Stimulated activated CD4-positive, alpha-beta T cell treated with anti-CD3 and anti-CD28 coated beads, Interleukin-15, amount 100 ng/mL, for 1 hour (primary cell): ENCODE measurements around the gene ATP1B4.

Source experiments
- DNase-seq, 2 donors: peaks; one replicate each; pipeline ENCODE4 v3.0.0-alpha.2; 2020; ENCODE audit warnings: low read depth in 1 of 2, low spot score in 1 of 2

ATP1B4 gene

DNA sequence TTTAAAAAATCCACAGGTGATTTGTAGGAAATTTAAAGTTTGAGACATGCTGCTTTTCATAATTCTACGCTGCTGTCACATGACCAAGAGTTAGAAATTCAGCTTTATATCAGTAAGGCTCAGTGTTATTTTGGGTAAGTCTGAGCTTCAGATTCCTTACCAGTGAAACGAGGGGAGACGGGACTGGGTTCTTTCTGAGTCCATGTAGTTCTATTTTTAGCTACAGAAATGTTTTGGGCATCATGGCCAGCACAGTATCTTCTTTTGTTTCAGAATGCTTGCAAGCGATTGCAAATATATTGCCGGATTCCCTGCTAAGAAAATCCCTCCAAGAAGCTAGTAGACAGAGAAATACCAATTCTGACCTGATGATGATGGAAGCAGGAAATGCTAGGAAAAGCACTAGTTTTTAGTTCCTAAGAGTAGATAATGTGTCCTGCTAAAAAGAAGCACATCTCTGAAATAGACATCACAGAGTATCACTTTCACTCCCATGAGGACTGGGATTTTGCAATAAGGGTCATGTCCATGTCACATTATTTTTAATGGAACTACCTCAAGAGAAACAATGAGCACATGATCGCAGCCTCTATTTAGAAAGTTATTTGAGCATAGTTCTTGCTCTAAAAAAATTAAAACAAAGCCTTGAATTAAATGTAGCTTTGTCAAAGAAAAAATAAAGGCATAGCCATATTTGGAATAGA lies 10.9 kb downstream of the ATP1B4 start:
- no peak for DNase-seq

DNA sequence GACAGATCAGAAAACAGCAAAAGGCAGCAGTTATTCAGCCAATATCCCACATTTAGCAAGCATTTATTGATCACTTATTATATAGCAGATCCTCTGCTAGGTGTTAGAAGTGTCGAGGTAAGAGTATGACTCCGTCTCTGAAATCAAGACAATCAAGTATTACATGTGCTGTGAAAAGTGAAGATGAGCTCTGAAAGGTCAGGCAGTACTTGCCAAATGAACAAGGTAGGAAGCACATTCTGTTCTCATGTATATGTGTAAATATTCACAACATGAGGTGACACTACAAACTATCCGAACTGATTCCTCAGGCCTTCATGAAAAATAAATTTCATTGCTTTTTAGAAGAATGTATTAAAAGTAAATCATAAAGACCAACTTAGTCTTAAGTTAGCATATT lies 15.3 kb downstream of the ATP1B4 start:
- DNase-seq: no peak

DNA sequence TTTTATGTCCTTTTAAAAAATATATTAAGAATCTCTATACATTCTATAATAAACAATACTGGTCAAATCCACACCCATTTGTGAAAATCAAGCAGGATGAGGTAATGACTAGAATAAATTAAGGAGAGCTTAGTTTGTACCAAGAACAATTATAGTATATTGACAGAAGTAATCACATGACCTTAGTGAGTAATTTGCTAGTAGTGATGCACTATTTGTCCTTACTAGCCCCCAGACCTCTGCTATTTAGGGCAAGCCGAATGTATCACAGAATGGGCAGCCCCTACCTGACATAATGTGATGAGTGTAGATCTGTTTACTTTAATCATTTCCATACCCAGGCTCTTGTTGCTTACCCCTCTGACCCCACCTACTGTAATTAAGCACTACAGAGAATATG lies 15.8 kb downstream of the ATP1B4 start:
- no peak for DNase-seq

DNA sequence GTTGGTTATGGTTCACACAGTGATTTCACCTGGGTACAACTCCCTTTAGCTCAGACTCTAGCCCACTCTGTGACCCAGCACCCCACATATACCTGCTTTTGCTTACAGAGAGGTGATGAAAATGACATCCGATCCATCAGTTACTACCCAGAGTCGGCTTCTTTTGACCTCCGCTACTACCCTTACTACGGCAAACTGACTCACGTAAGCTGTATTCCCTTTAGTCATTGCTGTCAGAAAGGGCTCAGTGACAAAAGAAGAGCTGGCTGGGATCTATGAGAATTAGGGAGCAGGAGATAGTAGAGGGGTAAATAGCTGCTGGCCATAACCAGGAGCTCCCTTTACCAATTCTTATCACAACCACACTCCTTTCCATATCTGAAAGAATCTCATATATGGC lies 16.7 kb downstream of the ATP1B4 start:
- DNase-seq: no peak

DNA sequence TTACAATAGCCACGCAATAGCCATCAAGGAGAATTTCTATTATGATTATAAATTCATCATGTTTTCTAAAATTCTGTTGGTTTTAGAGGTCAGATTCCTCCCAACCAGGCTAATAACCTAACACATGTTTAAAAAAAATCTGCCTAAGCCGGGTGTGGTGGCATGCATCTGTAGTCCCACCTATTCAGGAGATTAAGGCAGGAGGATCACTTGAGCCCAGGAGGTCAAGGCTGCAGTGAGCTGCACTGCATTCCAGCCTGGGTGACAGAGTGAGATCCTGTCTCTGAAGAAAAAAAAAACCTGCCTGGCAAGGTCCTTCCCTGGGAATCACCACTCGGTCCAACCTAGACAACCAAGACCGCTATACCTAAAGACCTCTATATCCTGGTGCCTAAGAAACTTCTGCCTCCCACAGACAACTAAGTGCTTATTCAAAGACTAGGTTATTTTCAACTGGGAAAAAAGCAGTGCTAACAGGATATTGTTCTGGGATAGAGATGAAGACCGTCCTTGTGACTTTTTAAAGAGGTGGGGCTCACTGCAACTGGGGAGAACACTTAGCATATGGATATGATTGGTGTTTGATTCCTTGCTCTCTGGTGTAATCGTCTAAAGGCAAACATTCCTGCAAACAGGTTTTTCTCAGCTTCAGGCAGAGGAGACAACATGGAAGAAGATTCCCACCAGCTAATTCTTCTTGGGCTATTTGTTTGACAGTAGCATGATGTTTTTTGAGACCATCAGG lies 18.2 kb downstream of the ATP1B4 start:
- no peak for DNase-seq

DNA sequence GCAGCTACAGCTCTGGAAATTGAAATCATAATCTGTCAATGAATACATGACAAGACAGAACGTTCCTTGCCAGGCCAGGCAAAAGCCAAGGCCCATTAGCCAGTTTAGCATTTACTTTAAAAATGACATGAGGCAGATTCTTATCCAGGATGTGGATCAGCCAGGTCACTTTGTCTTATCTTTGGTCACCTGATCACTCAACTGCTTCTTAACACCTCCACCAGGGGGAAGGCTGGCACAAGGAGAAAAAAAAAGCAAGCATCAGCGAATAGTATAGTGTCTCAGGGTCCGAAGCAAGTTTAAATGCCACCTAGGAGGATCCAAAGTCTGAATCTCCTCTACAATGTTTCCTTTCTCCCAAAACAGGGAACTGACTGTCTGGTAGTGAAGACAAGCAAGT lies 18.8 kb downstream of the ATP1B4 start:
- DNase-seq: no peak

DNA sequence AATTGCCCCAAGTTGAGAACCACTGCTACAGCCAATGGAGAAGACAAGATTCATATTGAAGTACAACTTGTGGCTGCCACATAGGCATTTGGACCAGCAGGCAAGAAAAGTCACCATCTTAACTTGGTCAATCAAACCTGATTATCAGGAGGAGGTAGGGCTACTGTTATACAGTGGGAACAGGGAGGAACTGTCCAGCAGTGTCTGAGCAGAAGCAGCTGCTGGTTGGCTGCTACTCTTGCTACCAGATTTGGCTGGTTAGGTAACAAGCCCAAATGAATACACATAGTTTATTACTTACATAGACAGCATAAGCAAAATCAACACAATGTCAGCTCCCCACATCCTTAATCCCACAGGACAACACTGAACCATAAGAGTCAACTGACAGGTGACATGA lies 39.4 kb downstream of the ATP1B4 start:
- DNase-seq: no peak

DNA sequence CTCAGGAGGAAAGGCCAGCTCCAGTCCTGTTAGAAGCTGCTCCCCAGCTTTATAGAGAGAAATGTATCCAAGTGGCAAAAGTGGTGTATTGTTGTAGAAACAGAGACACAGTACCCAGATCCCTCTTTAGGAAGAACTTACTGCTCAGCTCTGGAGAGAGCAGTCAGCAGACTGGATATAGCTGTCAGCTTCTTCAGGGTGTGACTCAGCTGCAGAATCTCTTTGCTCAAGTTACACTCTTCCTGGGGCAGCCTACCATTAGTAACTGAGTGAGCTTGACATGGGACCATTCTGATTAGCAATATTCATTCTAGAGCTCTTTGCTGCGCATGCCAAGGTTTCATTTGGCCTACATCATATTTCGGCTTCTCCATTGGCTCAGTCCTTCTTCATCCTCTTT lies 40.5 kb downstream of the ATP1B4 start:
- DNase-seq: no peak

DNA sequence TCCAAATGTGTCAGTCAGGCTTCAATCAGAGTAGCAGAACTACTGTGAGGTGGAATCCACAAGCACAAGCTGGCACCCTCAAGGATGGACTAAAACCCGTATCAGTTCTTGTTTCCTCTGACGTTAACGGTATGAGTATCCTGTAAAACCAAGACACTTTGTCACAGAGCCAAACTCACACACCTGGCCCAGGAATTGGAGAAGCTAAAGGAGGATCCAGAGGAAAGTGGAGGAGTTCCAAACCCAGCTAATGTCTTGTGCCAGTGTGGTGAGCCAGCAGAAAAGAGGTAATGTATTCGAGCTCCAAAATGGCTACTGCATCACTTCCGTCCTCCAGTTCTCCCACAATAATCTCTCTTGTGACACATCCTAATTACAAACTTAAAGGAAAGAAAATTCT lies 44.7 kb downstream of the ATP1B4 start:
- DNase-seq: no peak

DNA sequence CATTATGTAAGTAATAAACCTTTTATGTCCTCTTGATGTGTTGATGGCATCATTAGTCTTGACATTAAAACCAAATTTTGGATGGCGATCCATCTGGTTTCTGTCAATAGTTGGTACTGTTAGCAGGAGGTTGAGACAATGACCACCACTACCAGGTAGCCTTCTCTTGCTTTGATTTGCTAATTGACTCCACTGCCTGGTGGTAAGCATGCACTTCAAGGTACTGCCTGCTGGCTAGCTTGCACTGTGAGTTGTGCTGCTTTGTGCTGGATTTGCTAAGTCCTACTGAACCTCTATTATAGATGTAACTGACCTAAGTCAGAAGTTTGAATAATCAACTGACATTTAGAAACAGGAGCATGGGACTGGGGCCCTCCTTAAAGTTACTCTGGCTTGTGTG lies 46.3 kb downstream of the ATP1B4 start:
- no peak for DNase-seq

DNA sequence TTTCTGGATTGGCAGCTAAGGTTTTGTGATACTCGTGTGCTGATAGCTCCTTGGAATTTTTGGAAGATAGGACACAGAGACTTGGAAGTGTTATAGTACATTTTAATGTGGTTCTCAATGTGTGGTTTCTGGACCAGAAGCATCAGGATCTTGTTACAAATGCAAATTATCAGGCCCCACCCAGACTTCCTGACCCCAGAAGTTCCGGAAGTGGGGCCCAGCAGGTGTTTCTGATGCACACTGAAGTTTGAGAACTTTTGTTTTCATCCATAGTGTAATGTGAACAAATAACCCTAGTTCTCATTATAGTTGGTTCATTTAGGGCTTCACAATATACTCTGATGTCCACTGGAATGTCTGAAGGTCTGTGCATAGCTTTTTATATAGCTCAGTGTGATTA lies 57.6 kb downstream of the ATP1B4 start:
- no peak for DNase-seq

DNA sequence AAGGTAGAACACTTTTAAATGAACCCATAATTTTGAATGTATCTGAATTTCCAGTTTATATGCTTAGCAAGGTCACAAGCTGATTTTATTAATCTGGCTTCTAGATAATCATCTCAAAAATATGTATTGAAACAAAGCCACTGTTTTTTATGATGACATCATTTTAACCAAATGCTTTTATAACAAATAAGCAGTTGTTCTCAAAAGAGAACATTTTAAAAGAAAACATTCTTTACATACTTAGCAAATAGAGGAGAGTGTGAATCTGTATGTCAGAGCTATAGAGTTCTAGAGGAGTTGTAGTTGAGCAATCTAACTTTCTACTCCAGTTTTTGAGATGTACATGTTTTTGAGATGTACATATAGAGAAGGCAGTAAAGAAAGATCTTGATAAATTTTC lies 64.7 kb downstream of the ATP1B4 start:
- DNase-seq: no peak

DNA sequence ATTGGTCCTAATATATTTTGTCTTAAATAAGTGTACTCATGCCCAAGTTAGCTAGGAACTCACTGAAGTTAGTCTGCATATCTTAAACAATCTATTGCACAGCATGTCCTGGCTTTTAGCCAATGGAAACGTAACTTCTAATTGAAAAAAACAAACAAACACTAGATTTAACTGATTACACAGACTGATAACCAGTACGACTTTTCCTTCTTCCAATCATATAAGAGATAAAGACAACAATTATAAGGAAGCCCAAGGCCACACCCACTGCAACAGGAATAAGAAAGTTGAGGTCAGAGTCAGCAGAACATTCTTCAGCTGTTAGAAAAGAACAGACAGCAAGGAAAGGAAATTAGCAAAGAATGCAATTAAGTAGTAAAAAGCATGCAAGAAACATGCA lies 66.4 kb downstream of the ATP1B4 start:
- no peak for DNase-seq

DNA sequence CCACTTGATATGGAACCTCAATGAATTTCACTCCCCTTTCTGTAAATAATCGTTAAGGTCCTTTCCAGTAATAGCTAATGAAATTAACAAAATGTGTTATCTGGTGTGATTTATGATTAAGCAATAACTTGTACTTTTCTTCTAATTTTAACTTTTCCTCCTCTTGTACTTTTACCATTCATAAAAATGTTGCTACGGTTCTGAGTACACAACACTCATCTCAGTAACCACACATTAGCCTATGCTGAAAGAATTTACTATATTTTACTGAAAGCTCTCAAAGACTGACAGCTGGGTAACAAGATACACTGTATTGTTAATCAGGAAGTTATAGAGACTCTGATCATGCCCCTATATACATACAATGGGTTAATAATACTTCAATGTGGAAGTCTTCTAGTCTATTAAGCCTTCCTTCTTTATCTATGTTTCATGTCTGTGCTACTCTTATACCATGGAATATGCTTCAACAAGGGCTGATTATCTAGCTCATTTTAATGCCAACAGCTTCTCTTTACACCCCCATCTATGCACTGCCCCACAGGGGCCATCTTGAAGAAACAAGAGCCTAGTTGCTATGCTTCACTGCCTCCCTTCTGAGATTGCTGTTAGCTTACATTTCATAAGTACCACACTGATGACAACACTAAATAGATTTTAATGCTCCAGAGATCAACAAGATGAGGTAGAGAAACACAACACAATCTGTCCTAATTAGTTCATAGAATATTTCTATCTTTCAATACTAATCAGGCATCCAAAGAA lies 68.1 kb downstream of the ATP1B4 start:
- DNase-seq: no peak
